Loucy (cell line): ENCODE data around the gene SPDYE5.
"Not testable (repeated sequence)": the region's sequence is repeated elsewhere in the genome, so short reads cannot be mapped to it uniquely, and the experiment has no call there.

Experiments used
- EZH2phosphoT487 ChIP-seq: fragments of 200-600 bp; IDR thresholded peaks from 2 replicates; pipeline ENCODE4 v1.6.1; 2018; ENCODE audit warnings: antibody characterized with exemption, mild to moderate bottlenecking, moderate library complexity, borderline replicate concordance
- TF ChIP-seq, protein P1 (sequence below): fragments of 200-600 bp; sonication (generic); conservative IDR thresholded peaks from 2 replicates; pipeline ENCODE4 v1.5.1; 2014; ENCODE audit warnings: mild to moderate bottlenecking, antibody characterized with exemption, low read length

GRCh38 chr7:75470166-75470565 is 22.0 kb upstream of the SPDYE5 start:
- TF ChIP-seq, protein P1, sequence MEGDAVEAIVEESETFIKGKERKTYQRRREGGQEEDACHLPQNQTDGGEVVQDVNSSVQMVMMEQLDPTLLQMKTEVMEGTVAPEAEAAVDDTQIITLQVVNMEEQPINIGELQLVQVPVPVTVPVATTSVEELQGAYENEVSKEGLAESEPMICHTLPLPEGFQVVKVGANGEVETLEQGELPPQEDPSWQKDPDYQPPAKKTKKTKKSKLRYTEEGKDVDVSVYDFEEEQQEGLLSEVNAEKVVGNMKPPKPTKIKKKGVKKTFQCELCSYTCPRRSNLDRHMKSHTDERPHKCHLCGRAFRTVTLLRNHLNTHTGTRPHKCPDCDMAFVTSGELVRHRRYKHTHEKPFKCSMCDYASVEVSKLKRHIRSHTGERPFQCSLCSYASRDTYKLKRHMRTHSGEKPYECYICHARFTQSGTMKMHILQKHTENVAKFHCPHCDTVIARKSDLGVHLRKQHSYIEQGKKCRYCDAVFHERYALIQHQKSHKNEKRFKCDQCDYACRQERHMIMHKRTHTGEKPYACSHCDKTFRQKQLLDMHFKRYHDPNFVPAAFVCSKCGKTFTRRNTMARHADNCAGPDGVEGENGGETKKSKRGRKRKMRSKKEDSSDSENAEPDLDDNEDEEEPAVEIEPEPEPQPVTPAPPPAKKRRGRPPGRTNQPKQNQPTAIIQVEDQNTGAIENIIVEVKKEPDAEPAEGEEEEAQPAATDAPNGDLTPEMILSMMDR: not testable (repeated sequence)
- not testable (repeated sequence) for TF ChIP-seq EZH2phosphoT487
